Measurements from ENCODE around the gene CEACAM4. TPM values are rescaled to one million over a fixed set of nuclear protein-coding genes. Genes with fewer than 3 reads are reported as not detected.
"Not testable (repeated sequence)": the region's sequence is repeated elsewhere in the genome, so short reads cannot be mapped to it uniquely, and the experiment has no call there.

Gene CEACAM4
- total RNA-seq, 1 donor from 2014 or later = not detected

- Mint-ChIP-seq H3K27me3 (ENCODE audit: unreplicated experiment) (peaks cover 12% of the 10 kb centered on the region), H3K4me1 (ENCODE audit: unreplicated experiment) (no peaks in the 10 kb centered on the region), H3K36me3 (ENCODE audit: unreplicated experiment) (no peaks in the 10 kb centered on the region), H3K9me3 (ENCODE audit: unreplicated experiment) (no peaks in the 10 kb centered on the region), H3K27ac (ENCODE audit: unreplicated experiment) (no peak overlapping the region), H3K4me3 (ENCODE audit: unreplicated experiment) (no peak overlapping the region)
- TF ChIP-seq CTCF (IDR thresholded peaks at IDR 0.05) = no peak
- no peak for DNase-seq (ENCODE audit: extremely low spot score, unreplicated experiment)
Measured at GRCh38 chr19:41657157-41657556, 30.3 kb upstream of the CEACAM4 start.

GRCh38 chr19:41656756-41657155 lies 29.9 kb upstream of the CEACAM4 start:
- H3K4me1 Mint-ChIP-seq (ENCODE audit: unreplicated experiment); H3K9me3 Mint-ChIP-seq (ENCODE audit: unreplicated experiment); H3K36me3 Mint-ChIP-seq (ENCODE audit: unreplicated experiment); H3K27ac Mint-ChIP-seq (ENCODE audit: unreplicated experiment); H3K4me3 Mint-ChIP-seq (ENCODE audit: unreplicated experiment); DNase-seq (ENCODE audit: extremely low spot score, unreplicated experiment): not testable (repeated sequence)
- peaks cover 12% of the 10 kb centered on the region for H3K27me3 Mint-ChIP-seq (ENCODE audit: unreplicated experiment)

- H3K27me3 Mint-ChIP-seq (ENCODE audit: unreplicated experiment) = peaks cover 7% of the 10 kb centered on the region
- no peaks in the 10 kb centered on the region for H3K4me1 Mint-ChIP-seq (ENCODE audit: unreplicated experiment)
- no peak overlapping the region for H3K4me3 Mint-ChIP-seq (ENCODE audit: unreplicated experiment)
- no peaks in the 10 kb centered on the region for H3K36me3 Mint-ChIP-seq (ENCODE audit: unreplicated experiment)
- no peaks in the 10 kb centered on the region for H3K9me3 Mint-ChIP-seq (ENCODE audit: unreplicated experiment)
- no peak for TF ChIP-seq CTCF (IDR thresholded peaks at IDR 0.05)
- DNase-seq (ENCODE audit: extremely low spot score, unreplicated experiment) = no peak
- no peak overlapping the region for H3K27ac Mint-ChIP-seq (ENCODE audit: unreplicated experiment)
Measured at GRCh38 chr19:41652250-41652649, 25.4 kb upstream of the CEACAM4 start.

- H3K27me3 Mint-ChIP-seq (ENCODE audit: unreplicated experiment) = peaks cover 2% of the 10 kb centered on the region
- no peaks in the 10 kb centered on the region for H3K9me3 Mint-ChIP-seq (ENCODE audit: unreplicated experiment)
- no peak overlapping the region for H3K4me3 Mint-ChIP-seq (ENCODE audit: unreplicated experiment)
- no peaks in the 10 kb centered on the region for H3K36me3 Mint-ChIP-seq (ENCODE audit: unreplicated experiment)
- no peak overlapping the region for H3K27ac Mint-ChIP-seq (ENCODE audit: unreplicated experiment)
- DNase-seq (ENCODE audit: extremely low spot score, unreplicated experiment) = no peak
- TF ChIP-seq CTCF (IDR thresholded peaks at IDR 0.05) = no peak
- H3K4me1 Mint-ChIP-seq (ENCODE audit: unreplicated experiment) = no peaks in the 10 kb centered on the region
Measured at GRCh38 chr19:41649827-41650226, 23.0 kb upstream of the CEACAM4 start.

GRCh38 chr19:41646589-41647204 lies 19.8 kb upstream of the CEACAM4 start:
- Mint-ChIP-seq H3K9me3 (ENCODE audit: unreplicated experiment) (no peaks in the 10 kb centered on the region), H3K36me3 (ENCODE audit: unreplicated experiment) (no peaks in the 10 kb centered on the region), H3K4me1 (ENCODE audit: unreplicated experiment) (no peaks in the 10 kb centered on the region), H3K4me3 (ENCODE audit: unreplicated experiment) (no peak overlapping the region), H3K27me3 (ENCODE audit: unreplicated experiment) (peaks cover 3% of the 10 kb centered on the region), H3K27ac (ENCODE audit: unreplicated experiment) (no peak overlapping the region)
- no peak for DNase-seq (ENCODE audit: extremely low spot score, unreplicated experiment)
- peak; percentile 33 for TF ChIP-seq CTCF (IDR thresholded peaks at IDR 0.05)
